PC-3 (cell line): ENCODE measurements around the gene FBLIM1. TPM values are rescaled to one million over a fixed set of nuclear protein-coding genes. Genes with fewer than 3 reads are reported as not detected.

Source experiments
- ATAC-seq: fragments of 200-7000 bp; cut with Tn5 transposase; 2 replicates; pipeline ENCODE4 v1.9.1; 2020; ENCODE audit warnings: mild to moderate bottlenecking, moderate library complexity
- BruUV-seq: library from RNA; stranded (reverse); fragments of 400-500 nt; replicated peaks from 2 replicates; lab custom pipeline; 2021; lab: Mats Ljungman, UMichigan
- CTCF ChIA-PET: fragments of 300-600 bp; sonication (Branson Sonifier 250); formaldehyde crosslinking; loops from one replicate; lab custom pipeline; 2022; ENCODE audit warnings: antibody characterized with exemption; lab: Charles Lee
- POLR2A ChIA-PET: fragments of 300-600 bp; sonication (Branson Sonifier 250); formaldehyde crosslinking; loops from one replicate; lab custom pipeline; 2022; ENCODE audit warnings: antibody characterized with exemption; ENCODE audit not compliant: unreplicated experiment; lab: Charles Lee
- DNase-seq: peaks from one replicate; pipeline ENCODE4 v3.0.0-alpha.2; 2015
- H2AFZ ChIP-seq: fragments of 300-600 bp; sonication (generic); 2 replicates; pipeline ENCODE4 v1.6.0; 2016; ENCODE audit warnings: antibody characterized with exemption, low read length
- H3F3A ChIP-seq: fragments of 300-600 bp; sonication (generic); one replicate; pipeline ENCODE4 v1.6.0; 2017; ENCODE audit warnings: antibody characterized with exemption, low read length, control low read depth, mild to moderate bottlenecking; ENCODE audit not compliant: unreplicated experiment
- H3K27ac ChIP-seq: fragments of 300-600 bp; sonication (generic); 2 replicates; pipeline ENCODE4 v1.5.1; 2016; ENCODE audit warnings: mild to moderate bottlenecking, low read length
- H3K27me3 ChIP-seq: fragments of 300-600 bp; sonication (generic); 2 replicates; pipeline ENCODE4 v1.6.1; 2016; ENCODE audit warnings: low read length, mixed read lengths
- H3K36me3 ChIP-seq: fragments of 300-600 bp; sonication (generic); 2 replicates; pipeline ENCODE4 v1.6.1; 2016; ENCODE audit warnings: low read depth, mixed run types, low read length, mixed read lengths
- H3K4me1 ChIP-seq: fragments of 300-600 bp; sonication (generic); 2 replicates; pipeline ENCODE4 v1.5.1; 2016; ENCODE audit warnings: low read length; ENCODE audit not compliant: insufficient read depth
- H3K4me2 ChIP-seq: fragments of 300-600 bp; sonication (generic); 2 replicates; pipeline ENCODE4 v1.6.0; 2016; ENCODE audit warnings: low read length
- H3K4me3 ChIP-seq: fragments of 300-600 bp; sonication (generic); 2 replicates; pipeline ENCODE4 v1.5.1; 2016; ENCODE audit warnings: mild to moderate bottlenecking, low read length, mixed read lengths
- H3K79me2 ChIP-seq: fragments of 300-600 bp; sonication (generic); 2 replicates; pipeline ENCODE4 v1.6.1; 2017; ENCODE audit warnings: low read length, mixed read lengths
- H3K9ac ChIP-seq: fragments of 300-600 bp; sonication (generic); 2 replicates; pipeline ENCODE4 v1.6.0; 2016; ENCODE audit warnings: mild to moderate bottlenecking, low read length
- H3K9me2 ChIP-seq: fragments of 300-600 bp; sonication (generic); replicated peaks from 2 replicates; pipeline ENCODE4 v1.6.1; 2016; ENCODE audit warnings: mixed run types, low read length, mixed read lengths
- H3K9me3 ChIP-seq: fragments of 300-600 bp; sonication (generic); 2 replicates; pipeline ENCODE4 v1.6.1; 2016; ENCODE audit warnings: low read length, mixed read lengths
- H4K20me1 ChIP-seq: fragments of 300-600 bp; sonication (generic); 2 replicates; pipeline ENCODE4 v1.6.1; 2016; ENCODE audit warnings: low read length, mixed read lengths
- CTCF ChIP-seq: fragments of 300-600 bp; sonication (generic); conservative IDR thresholded peaks from 2 replicates; pipeline ENCODE4 v1.5.1; 2017; ENCODE audit warnings: antibody characterized with exemption, low read depth, mild to moderate bottlenecking, low read length
- EZH2 ChIP-seq: fragments of 300-600 bp; sonication (generic); IDR thresholded peaks from one replicate; pipeline ENCODE4 v1.6.1; 2017; ENCODE audit warnings: antibody characterized with exemption, mild to moderate bottlenecking, low read length; ENCODE audit not compliant: unreplicated experiment
- EZH2phosphoT487 ChIP-seq: fragments of 300-600 bp; sonication (generic); IDR thresholded peaks from 2 replicates; pipeline ENCODE4 v1.6.1; 2018; ENCODE audit warnings: mild to moderate bottlenecking, antibody characterized with exemption, low read length, borderline replicate concordance
- intact Hi-C: fragments of 100-400 bp; cut with micrococcal nuclease; formaldehyde crosslinking; loops from 2 replicates; pipeline ENCODE4 v1.9.0; 2023
- total RNA-seq: library from RNA; depleted of rRNA; stranded (reverse); fragments of >200 nt; gene quantifications from 2 replicates; pipeline ENCODE4 v1.2.3, GENCODE V29; 2014

The FBLIM1 gene
- total RNA-seq, 1 experiment from 2014 or later: 74.1 TPM

GRCh38 chr1:15756143-15757015, 2.2 kb upstream of the FBLIM1 start:
- Histone ChIP-seq H3K9me2 (no peaks in the 10 kb centered on the region), H3F3A (no peaks in the 10 kb centered on the region), H3K36me3 (no peaks in the 10 kb centered on the region), H3K4me1 (peaks cover 40% of the 10 kb centered on the region), H3K27me3 (no peaks in the 10 kb centered on the region), H4K20me1 (no peaks in the 10 kb centered on the region), H3K27ac (no peak overlapping the region), H3K4me3 (peak overlapping the region; percentile 42; the same call in 1 of the 2 replicates), H3K4me2 (peak overlapping the region; percentile 67), H3K9me3 (no peaks in the 10 kb centered on the region), H3K79me2 (peaks cover 26% of the 10 kb centered on the region), H3K9ac (no peak overlapping the region), H2AFZ (peak overlapping the region; percentile 75)
- TSS peak; percentile 11 for BruUV-seq
- CTCF ChIA-PET: interaction anchor here (0.6 kb wide), 1 partner anchor 47 kb away, joined by 3 read pairs; no protein-coding TSS in a partner anchor
- TF ChIP-seq EZH2 (no peak), EZH2phosphoT487 (no peak), CTCF (no peak)
- peak; percentile 76 for DNase-seq
- peak; percentile 60 for ATAC-seq
- POLR2A ChIA-PET: no interaction called here
- intact Hi-C loops: no loop called here

- no peak for DNase-seq
- no peaks in the 10 kb centered on the region for H3F3A ChIP-seq
- peak overlapping the region; percentile 42; the same call in 1 of the 2 replicates for H3K4me3 ChIP-seq
- no peaks in the 10 kb centered on the region for H3K36me3 ChIP-seq
- TF ChIP-seq EZH2phosphoT487: no peak
- TF ChIP-seq EZH2: no peak
- H3K27ac ChIP-seq: no peak overlapping the region
- H3K27me3 ChIP-seq: no peaks in the 10 kb centered on the region
- peaks cover 41% of the 10 kb centered on the region for H3K4me1 ChIP-seq
- ChIA-PET CTCF (no interaction called here), POLR2A (no interaction called here)
- peak overlapping the region; percentile 67 for H3K4me2 ChIP-seq
- H2AFZ ChIP-seq: no peak overlapping the region
- intact Hi-C loops: no loop called here
- H4K20me1 ChIP-seq: no peaks in the 10 kb centered on the region
- no peaks in the 10 kb centered on the region for H3K9me3 ChIP-seq
- no TSS peak for BruUV-seq
- H3K9ac ChIP-seq: no peak overlapping the region
- ATAC-seq: no peak
- no peaks in the 10 kb centered on the region for H3K9me2 ChIP-seq
- peaks cover 33% of the 10 kb centered on the region for H3K79me2 ChIP-seq
These were observed 1.5 kb upstream of the FBLIM1 start for GRCh38 chr1:15757016-15757543.

GRCh38 chr1:15757575-15758342, 836 bp upstream of the FBLIM1 start:
- ChIA-PET CTCF (no interaction called here), POLR2A (no interaction called here)
- Histone ChIP-seq H3K36me3 (no peaks in the 10 kb centered on the region), H3K4me1 (peaks cover 41% of the 10 kb centered on the region), H3K79me2 (peaks cover 40% of the 10 kb centered on the region), H3F3A (no peaks in the 10 kb centered on the region), H4K20me1 (no peaks in the 10 kb centered on the region), H3K4me3 (peak overlapping the region; percentile 86), H3K9me3 (no peaks in the 10 kb centered on the region), H3K27ac (no peak overlapping the region), H3K4me2 (peak overlapping the region; percentile 50), H3K9me2 (no peaks in the 10 kb centered on the region), H3K9ac (no peak overlapping the region), H2AFZ (peak overlapping the region; percentile 11; the same call in 1 of the 2 replicates), H3K27me3 (no peaks in the 10 kb centered on the region)
- BruUV-seq: TSS peak; percentile 12
- peak; percentile 34 for DNase-seq
- peak; percentile 0 for ATAC-seq
- TF ChIP-seq EZH2: no peak
- no peak for TF ChIP-seq CTCF
- no peak for TF ChIP-seq EZH2phosphoT487
- intact Hi-C loops: no loop called here
